Parathyroid adenoma (tissue), 2 donors: ENCODE data around the gene RGS19.

Source experiments
- H2AFZ ChIP-seq: fragments of 300-600 bp; sonication (generic); one replicate; pipeline ENCODE4 v1.7.0; 2017; ENCODE audit warnings: antibody characterized with exemption, mild to moderate bottlenecking
- H3K27ac ChIP-seq: fragments of 300-600 bp; sonication (generic); one replicate; pipeline ENCODE4 v1.7.0; 2017
- H3K27me3 ChIP-seq: fragments of 300-600 bp; sonication (generic); one replicate; pipeline ENCODE4 v1.7.0; 2017; ENCODE audit warnings: low read length; ENCODE audit not compliant: control insufficient read depth, insufficient read depth
- H3K36me3 ChIP-seq: fragments of 300-600 bp; sonication (generic); one replicate; pipeline ENCODE4 v1.7.0; 2017; ENCODE audit warnings: low read length; ENCODE audit not compliant: control insufficient read depth, insufficient read depth
- H3K4me1 ChIP-seq: fragments of 300-600 bp; sonication (generic); one replicate; pipeline ENCODE4 v1.7.0; 2017; ENCODE audit warnings: control low read depth
- H3K4me2 ChIP-seq: fragments of 300-600 bp; sonication (generic); one replicate; pipeline ENCODE4 v1.7.0; 2017; ENCODE audit warnings: low read length
- H3K4me3 ChIP-seq: fragments of 300-600 bp; sonication (generic); one replicate; pipeline ENCODE4 v1.7.0; 2017; ENCODE audit warnings: low read depth, low read length
- H3K79me2 ChIP-seq: fragments of 300-600 bp; sonication (generic); one replicate; pipeline ENCODE4 v1.7.0; 2017; ENCODE audit warnings: control low read depth
- H3K9ac ChIP-seq: fragments of 300-600 bp; sonication (generic); one replicate; pipeline ENCODE4 v1.7.0; 2017; ENCODE audit warnings: mild to moderate bottlenecking
- H3K9me3 ChIP-seq: fragments of 300-600 bp; sonication (generic); one replicate; pipeline ENCODE4 v1.7.0; 2017; ENCODE audit warnings: low read length; ENCODE audit not compliant: control insufficient read depth
- TF ChIP-seq, protein P1 (sequence below): fragments of 300-600 bp; sonication (generic); IDR thresholded peaks from one replicate; pipeline ENCODE4 v1.7.0; 2017; ENCODE audit warnings: antibody characterized with exemption, mild to moderate bottlenecking
- donor health status: primary hyperparathyroidism.

Gene RGS19

DNA sequence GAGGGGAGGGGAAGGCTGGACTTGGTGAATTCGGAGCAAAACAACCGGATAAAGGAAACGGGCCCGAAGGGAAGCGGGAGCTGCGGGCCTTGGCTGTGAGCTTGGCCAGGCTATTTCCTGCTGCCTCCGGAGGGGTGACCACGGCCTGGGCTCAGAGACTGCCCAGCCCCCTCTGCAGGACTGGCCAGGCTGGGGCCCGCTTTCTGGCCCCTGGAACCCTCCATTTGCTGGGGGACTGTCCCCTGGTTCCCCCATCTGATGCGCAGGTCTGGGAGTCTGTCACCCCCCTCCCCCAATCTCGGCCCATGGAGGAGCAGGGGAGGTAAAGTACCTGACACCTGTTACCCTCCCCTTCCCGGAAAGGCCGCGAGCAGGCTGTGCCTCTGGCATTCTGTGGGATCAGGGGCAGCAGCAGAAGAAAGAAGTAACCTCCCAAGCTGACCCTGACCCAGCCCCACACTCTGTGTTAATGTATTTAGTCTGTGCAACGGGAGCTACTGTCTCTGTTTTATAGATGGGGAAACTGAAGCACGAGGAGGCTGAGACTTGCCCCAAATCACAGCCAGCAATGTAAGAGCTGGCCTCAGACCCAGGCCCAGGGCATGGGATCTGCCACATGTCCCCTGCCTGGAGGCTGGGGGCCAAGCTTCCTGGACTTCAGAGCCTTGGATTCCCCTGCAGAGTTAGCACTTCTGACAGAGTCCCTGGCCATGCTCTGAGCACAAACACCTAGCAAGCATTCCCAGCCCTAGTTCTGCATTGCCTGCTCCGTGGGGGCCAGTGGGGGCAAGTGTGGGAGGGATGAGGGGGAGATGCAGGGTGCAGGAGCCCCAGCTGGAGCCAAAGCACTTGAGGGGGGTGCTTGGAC lies 39.8 kb downstream of the RGS19 start:
- H3K27me3 ChIP-seq = no peaks in the 10 kb centered on the region
- no peak overlapping the region for H3K9ac ChIP-seq
- H3K27ac ChIP-seq = peak overlapping the region; percentile 37
- no peaks in the 10 kb centered on the region for H3K9me3 ChIP-seq
- peaks cover 4% of the 10 kb centered on the region for H3K4me1 ChIP-seq
- H3K36me3 ChIP-seq = no peaks in the 10 kb centered on the region
- TF ChIP-seq, protein P1, sequence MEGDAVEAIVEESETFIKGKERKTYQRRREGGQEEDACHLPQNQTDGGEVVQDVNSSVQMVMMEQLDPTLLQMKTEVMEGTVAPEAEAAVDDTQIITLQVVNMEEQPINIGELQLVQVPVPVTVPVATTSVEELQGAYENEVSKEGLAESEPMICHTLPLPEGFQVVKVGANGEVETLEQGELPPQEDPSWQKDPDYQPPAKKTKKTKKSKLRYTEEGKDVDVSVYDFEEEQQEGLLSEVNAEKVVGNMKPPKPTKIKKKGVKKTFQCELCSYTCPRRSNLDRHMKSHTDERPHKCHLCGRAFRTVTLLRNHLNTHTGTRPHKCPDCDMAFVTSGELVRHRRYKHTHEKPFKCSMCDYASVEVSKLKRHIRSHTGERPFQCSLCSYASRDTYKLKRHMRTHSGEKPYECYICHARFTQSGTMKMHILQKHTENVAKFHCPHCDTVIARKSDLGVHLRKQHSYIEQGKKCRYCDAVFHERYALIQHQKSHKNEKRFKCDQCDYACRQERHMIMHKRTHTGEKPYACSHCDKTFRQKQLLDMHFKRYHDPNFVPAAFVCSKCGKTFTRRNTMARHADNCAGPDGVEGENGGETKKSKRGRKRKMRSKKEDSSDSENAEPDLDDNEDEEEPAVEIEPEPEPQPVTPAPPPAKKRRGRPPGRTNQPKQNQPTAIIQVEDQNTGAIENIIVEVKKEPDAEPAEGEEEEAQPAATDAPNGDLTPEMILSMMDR = no peak
- H3K4me2 ChIP-seq = peak overlapping the region; percentile 82
- H3K79me2 ChIP-seq = no peaks in the 10 kb centered on the region
- H3K4me3 ChIP-seq = peak overlapping the region; percentile 65
- peak overlapping the region; percentile 88 for H2AFZ ChIP-seq

DNA sequence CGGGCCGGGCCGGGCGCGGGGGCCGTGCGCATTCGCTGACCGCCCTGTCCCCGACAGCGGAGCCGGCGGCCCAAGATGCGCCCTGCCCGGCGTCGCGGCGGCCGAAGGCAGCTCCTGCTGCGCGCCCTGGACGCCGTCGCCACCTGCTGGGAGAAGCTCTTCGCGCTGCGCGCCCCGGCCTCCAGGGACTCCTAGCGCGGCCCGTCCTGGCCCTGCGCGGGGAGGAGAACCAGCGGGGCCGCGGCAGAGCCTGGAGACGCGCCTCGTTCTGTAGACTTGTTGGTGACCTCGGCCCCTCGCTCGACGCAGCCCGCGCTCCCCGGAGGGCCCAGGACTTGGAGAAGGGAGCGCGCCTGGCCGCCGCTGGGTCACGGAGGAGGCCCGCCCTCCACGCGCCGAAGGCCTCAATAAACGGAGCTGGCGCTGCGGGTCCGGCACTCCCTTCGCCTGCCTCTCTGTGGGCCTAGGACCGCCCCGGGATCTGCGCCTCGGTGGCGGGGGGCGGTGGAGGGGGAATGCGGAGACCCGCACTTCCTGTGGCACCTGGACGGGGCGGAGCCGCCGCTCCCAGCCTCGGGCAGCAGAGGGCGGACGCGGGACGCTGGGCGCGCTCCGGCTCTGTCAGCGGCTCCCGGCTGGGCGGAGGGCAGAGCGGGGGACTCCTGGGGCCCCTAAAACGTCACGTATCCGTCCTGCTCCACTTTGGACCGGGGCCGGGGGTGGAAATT lies 40.6 kb downstream of the RGS19 start:
- peaks cover 4% of the 10 kb centered on the region for H3K4me1 ChIP-seq

DNA sequence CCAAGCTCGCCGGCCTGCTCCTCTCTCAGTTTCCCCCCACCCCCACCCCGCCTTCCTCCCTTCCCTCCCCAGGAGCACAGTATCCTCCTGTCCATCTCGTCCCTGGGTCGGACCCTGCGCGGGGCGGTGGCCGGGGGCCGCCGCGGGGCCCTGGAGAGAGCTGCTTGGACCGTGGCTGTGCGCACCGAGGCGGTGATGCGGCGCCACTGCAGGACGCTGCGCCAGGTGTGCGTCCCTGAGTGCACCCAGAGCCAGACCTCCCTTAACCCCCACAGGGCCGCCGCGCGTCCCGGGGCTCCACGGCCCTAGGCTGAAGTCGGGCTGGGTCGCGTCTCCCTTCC lies 41.1 kb downstream of the RGS19 start:
- no peak overlapping the region for H3K27ac ChIP-seq
- TF ChIP-seq, protein P1 = no peak
- peak overlapping the region; percentile 82 for H3K4me2 ChIP-seq
- H2AFZ ChIP-seq = peak overlapping the region; percentile 88
- H3K9me3 ChIP-seq = no peaks in the 10 kb centered on the region
- no peaks in the 10 kb centered on the region for H3K27me3 ChIP-seq
- H3K9ac ChIP-seq = no peak overlapping the region
- no peaks in the 10 kb centered on the region for H3K79me2 ChIP-seq
- H3K4me3 ChIP-seq = peak overlapping the region; percentile 65
- H3K4me1 ChIP-seq = peaks cover 4% of the 10 kb centered on the region
- H3K36me3 ChIP-seq = no peaks in the 10 kb centered on the region

More for the DNA sequence above, 40.6 kb downstream of the RGS19 start:
- peak overlapping the region; percentile 82 for H3K4me2 ChIP-seq
- H3K27me3 ChIP-seq = no peaks in the 10 kb centered on the region
- no peaks in the 10 kb centered on the region for H3K79me2 ChIP-seq
- H3K9me3 ChIP-seq = no peaks in the 10 kb centered on the region
- H2AFZ ChIP-seq = peak overlapping the region; percentile 88
- H3K9ac ChIP-seq = no peak overlapping the region
- H3K27ac ChIP-seq = peak overlapping the region; percentile 37
- no peaks in the 10 kb centered on the region for H3K36me3 ChIP-seq
- H3K4me3 ChIP-seq = peak overlapping the region; percentile 65
- TF ChIP-seq, protein P1 = peak; percentile 84

DNA sequence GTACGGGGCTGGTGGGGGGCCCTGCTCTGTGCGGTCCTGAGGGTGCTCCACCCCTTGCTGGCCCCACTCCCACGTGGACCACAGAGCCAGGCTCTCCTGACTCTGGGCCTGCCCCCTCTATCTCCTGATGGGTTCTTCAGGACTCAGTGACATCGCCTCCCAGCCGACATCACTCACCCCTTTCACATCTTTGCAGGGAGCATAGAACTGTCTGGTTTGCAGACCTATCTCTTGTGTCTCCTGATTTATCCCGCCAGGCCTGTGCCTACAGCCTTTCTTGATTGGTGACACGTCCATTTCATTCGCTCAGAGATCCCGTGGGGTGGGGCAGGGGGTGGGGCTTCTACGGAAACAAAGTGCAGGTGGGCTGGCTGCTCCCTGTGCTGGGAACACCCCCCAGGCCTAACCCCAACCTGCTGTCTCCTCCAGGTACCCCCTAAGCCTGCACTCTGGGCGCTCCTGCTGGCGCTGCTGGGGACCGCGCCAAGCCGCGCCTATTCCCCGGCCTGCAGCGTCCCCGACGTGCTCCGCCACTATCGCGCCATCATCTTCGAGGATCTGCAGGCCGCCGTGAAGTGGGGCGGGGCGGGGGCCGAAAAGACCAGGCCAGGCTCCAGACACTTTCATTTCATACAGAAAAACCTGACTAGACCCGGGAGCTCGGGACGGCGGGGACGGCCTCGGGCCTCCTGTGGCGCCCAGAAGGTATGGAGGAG lies 41.7 kb downstream of the RGS19 start:
- Histone ChIP-seq H3K4me3 (peak overlapping the region; percentile 65), H3K27me3 (no peaks in the 10 kb centered on the region), H3K36me3 (no peaks in the 10 kb centered on the region), H3K79me2 (no peaks in the 10 kb centered on the region), H3K4me2 (peak overlapping the region; percentile 82), H2AFZ (peak overlapping the region; percentile 88), H3K4me1 (peaks cover 4% of the 10 kb centered on the region), H3K9ac (no peak overlapping the region), H3K27ac (no peak overlapping the region), H3K9me3 (no peaks in the 10 kb centered on the region)
- TF ChIP-seq, protein P1 = no peak
